ENCODE results near the gene OPRPN.

The OPRPN gene

DNA sequence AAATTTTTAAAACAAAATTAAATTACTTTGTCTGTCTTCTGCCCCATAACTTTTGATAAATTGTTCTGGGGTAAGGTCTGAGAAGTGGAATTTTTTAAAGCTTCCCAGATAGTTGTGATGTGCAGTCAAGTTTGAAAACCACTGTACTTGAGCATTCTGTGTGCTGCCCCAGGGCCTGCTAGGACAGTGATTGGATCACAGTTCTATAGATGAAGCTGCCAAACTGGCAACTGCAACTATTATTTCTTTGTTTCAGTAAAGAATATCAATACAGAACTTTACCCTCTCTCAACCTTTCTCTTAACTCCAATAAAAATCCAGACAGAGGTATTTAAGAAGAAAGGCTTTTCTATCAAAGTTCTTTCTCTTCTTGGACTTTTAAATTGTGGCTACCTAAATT is at the start of gene OPRPN:
Gene OPRPN (plus strand): TSS at position 361 of the 400 bp plus-strand sequence. CDS start 1,346 bp downstream, outside the sequence.
- DNase-seq, result no peak

GRCh38 chr4:70356185-70356584 is 41.6 kb upstream of the OPRPN start:
- DNase-seq, result no peak

- DNase-seq, result no peak
These were observed 38.6 kb upstream of the OPRPN start for GRCh38 chr4:70359115-70359661.

GRCh38 chr4:70360460-70360859 is 37.3 kb upstream of the OPRPN start, which contains the start of gene SMR3A:
Gene SMR3A (plus strand): TSS chr4:70360760. CDS start chr4:70362116, 1,356 bp downstream.
- DNase-seq, result no peak

DNA sequence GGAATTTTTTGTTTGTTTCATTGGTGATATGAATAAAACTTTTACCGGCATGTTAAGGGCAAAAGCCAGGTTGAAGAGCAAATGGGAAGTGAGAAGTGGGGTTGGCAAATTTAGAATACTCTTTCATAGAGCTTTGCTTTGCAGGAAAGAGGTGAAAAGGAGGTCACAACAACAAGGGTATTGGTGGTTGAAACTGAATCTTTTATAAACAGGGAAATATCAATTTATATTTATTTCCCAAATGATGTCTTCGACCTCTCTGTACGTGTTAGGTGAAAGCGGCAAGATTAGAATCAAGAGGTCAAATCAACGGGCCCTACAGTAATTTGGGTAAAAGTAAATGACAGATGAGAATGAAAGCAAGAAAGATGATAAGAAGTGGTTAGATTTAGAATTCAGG is 33.7 kb upstream of the OPRPN start:
- DNase-seq, result no peak

DNA sequence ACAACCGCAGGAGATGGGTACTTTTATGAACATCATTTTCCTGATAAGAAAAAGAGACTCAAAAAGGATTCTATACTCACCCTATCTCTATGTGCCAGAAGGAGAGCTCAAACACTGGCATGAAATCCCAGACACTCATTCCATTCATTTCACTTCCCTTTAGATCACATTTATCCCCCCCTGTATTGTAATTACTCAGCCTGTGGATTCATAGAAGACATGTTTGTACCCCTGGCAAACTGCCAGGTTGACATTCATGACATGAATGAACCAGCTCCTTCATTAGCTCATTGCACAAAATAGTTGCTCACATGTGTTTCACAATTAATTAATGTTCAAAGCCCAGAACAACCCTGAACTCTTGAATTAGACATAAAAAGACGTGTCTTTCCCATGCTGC is 32.3 kb upstream of the OPRPN start:
- no peak for DNase-seq

DNA sequence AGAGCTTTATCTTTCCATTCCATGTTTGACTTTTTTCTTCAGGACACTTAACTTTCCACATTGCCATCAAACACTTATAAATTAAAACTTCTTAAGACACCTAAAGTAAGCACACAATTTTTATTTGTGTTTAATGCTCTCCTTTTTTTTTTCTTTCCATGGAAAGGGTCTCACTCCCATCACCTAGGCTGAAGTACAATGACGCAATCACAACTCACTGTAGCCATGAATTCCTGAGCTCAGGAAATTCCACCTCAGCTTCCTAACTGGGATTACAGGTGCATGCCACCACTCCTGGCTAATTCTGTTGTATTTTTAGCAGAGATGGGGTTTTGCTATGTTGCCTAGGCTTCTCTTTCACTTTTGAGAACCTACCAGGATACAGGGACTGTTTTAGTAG is 29.9 kb upstream of the OPRPN start:
- no peak for DNase-seq

DNA sequence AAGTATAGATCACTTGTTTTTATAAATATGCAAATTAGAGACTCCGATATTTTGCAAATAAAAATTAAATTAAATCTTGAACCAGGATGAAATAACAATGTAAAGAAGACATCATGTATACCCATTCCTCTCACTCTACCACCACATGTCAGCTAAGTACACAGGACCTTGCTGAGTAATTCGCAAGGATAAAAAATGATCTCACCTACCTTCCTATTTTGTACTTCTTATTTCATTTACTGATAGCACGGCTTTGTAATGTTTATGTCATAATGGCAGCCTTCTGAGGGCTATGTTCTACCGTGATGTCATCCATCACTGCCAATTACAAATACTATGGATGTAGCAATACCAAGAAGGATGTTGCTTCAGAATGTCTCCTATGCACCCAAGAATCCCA is 25.8 kb upstream of the OPRPN start:
- no peak for DNase-seq

DNA sequence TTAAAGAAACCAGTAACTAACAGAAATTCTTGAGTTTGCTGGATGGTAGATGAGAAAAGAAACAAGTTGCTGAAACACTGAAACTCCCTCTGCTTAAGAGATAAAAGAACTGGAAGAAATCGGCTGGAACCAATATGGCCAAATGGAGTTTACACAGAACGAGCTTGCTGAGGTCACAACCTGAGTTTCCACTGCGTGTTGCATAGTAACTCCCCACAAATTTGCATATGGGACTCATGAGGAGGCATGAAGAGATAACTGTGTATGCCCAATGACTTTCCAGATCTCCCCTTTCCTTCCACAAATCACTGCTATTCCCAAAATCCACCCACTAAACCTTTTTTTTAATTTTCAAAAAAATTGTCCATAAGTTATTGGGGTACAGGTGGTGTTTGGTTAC is 25.0 kb upstream of the OPRPN start:
- DNase-seq, result no peak

DNA sequence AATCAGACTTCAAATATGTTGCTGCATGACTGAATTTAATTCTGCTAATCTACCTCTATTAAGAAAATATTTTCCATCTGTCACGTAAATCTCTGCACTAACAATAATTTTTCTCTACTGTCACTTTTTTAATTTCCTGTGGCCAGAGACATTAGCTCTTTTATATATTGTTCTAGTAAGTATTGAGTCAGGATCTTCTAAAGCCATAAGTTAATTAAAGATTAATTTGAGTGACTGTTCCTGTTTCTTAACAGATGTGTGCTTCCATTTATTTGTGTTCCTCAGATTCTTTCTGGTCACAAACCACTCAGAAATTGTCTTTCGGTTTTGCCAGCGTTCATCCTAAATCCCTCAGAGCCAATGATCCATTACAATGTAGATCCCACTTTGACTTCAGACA is 17.2 kb upstream of the OPRPN start:
- no peak for DNase-seq

DNA sequence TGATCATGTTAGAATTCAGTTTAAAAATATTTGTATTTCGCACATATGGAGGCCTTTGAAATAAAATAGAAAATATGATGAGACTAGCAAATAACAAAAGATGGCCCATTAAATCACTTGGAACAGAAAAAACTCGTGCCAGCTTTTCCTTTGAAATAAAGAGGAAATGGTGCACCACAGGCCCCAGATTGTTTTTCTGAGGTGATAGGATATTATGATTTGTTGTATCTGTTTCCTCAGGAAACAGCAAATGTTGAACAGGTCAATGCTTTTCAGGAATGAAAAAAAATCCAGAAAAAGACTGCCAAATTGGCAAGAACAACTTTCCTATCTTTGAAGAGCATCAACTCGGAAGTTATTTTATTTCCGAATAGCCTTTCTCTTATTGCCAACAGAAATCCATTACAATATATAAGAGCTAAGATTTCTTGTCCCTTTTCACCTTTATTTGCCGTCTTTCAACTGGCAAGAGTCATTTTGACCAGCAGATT is 15.0 kb upstream of the OPRPN start, which contains the start of gene SMR3B:
Gene SMR3B (plus strand): TSS at position 441 of the 491 bp plus-strand sequence. CDS start 1,380 bp downstream, outside the sequence.
- no peak for DNase-seq

DNA sequence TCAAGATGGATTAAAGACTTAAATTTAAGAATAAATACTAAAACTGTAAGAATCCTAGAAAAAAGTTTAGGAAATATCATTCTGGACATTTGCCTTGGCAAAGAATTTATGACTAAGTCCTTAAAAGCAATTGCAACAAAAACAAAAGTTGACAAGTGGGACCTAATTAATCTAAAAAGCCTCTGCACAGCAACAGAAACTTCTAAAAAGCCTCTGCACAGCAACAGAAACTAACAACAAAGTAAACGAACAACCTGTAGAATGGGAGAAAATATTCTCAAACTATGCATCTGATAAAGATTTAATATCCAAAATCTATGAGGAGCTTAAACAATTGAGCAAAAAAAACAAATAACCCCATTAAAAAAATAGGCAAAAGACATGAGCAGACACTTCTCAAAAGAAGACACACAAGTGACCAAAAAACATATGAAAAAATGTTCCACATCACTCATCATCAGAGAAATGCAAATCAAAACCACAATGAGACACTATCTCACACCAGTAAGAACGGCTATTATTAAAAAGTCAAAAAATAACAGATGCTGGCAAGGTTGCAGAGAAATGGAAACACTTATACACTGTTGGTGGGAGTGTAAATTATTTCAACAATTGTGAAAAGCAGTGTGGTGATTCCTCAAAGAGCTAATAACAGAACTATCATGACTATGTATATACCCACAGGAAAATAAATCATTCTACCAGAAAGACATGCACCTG is 5.5 kb upstream of the OPRPN start:
- DNase-seq, result no peak

DNA sequence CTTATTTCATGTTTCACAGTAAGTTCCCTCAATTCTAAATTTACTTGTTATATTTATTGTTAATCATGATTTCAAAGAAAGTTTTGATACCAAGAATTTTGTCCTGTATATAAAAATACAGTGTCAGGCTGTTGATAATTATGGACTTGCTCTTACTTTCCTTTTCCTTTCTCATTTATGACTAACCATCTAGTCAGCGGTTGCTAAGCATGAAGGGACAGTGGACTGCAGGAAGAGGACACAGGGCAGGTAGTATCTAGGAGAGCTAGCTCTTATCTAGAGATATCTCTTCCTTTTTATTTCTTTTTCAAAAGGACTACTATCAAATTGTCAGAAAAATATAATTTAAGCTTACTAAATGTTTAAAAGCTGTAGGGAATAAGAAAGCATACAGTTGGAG is 1.6 kb downstream of the OPRPN start:
- DNase-seq, result no peak

GRCh38 chr4:70402762-70403161 is 5.0 kb downstream of the OPRPN start:
- no peak for DNase-seq

DNA sequence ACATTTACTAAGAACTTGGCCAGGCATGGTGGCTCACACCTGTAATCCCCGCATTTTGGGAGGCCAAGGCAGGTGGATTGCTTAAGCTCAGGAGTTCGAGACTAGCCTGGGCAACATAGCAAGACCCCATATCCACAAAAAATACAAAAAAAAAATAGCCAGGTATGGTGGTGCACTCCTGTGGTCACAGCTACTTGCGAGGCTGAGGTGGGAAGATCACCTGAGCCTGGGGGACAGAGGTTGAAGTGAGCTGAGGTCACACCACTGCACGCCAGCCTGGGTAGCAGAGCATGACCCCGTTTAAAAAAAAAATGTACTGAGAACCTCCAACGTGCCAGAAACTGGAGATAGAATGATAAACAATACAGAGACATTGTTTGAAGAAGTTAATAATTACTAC is 8.0 kb downstream of the OPRPN start:
- DNase-seq, result no peak

DNA sequence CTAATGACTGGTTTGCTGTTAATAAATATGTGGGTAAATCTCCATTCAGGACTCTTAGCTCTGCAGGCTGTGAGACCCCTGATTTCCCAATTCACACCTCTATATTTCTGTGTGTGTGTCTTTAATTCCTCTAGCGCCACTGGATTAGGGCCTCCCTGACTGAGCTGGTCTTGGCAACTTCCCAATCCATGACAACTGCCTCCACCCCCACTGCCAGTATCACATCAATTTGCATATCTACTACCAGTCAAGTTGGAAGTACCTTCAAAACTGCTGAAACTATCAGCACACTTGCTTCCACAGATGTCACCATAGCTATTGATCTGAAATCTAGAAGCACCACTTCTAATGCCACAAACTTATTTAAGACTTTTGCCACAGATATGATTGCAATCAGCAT is 27.6 kb downstream of the OPRPN start:
- DNase-seq, result no peak

DNA sequence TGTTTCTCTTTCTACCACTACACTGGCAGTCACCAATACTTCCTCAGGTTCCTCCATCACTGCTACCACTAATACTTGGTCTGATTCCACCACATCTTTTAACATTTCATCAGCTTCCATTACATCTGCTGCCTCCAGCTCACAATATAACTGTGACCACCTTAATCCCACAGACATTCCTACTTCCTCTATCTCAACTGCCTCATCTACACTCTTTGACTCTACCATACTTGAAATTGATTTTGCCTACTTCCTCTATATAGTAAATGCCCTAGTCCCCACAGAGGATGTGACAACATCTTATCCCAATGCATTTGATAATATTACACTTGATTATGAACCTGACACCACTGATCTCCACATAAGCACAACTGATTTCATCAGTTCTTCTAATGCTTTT is 29.0 kb downstream of the OPRPN start:
- no peak for DNase-seq

DNA sequence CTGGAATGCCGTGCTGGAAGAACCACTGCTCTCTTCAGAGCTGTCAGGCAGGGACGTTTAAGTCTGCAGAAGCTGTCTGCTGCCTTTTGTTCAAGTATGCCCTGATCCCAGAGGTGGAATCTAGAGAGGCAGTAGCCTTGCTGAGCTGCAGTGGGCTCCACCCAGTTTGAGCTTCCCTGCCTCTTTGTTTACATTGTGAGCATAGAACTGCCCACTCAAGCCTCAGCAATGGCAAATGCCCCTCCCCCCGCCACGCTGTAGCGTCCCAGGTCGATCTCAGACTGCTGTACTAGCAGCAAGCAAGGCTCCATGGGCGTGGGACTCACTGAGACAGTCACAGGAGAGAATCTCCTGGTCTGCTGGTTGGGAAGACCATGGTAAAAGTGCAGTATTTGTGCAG is 39.5 kb downstream of the OPRPN start:
- no peak for DNase-seq

GRCh38 chr4:70442474-70442873 is 44.7 kb downstream of the OPRPN start:
- no peak for DNase-seq

- DNase-seq, result no peak
These were observed 45.6 kb downstream of the OPRPN start for GRCh38 chr4:70443329-70443728.

GRCh38 chr4:70449220-70449619 is 51.5 kb downstream of the OPRPN start:
- DNase-seq, result no peak

GRCh38 chr4:70452946-70453345 is 55.2 kb downstream of the OPRPN start:
- DNase-seq, result no peak
